HG02571 (cell line): ENCODE data around the gene CIZ1.

Source experiments
- ATAC-seq: cut with Tn5 transposase; IDR thresholded peaks from one replicate; pipeline ENCODE4 v1.9.1; 2021; ENCODE audit warnings: mild to moderate bottlenecking, moderate library complexity; ENCODE audit not compliant: unreplicated experiment

Gene CIZ1

DNA sequence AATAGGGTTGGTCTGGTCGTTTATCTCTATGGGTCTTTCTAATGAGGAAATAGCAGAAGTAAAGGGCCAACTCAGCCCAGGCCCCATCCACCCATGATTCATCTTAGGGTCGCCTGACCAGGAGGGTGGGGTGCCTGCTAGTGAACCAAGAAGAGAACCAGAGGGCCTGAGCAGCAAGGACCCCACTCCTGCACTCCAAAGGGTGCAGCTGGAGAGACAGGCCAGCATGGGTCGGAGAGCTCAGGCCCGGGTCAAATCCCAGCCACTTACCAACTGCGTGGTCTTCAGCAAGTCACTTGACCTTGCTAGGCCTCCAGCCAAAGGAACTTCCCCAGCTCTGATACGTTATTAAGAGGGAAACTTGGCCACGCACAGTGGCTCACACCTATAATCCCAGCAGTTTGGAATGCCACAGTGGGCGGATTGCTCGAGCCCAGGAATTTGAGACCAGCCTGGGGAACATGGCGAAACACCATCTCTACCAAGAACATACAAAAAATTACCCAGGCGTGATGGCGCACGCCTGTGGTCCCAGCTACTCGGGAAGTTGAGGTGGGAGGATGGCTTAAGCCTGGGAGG is 27.0 kb downstream of the CIZ1 start:
- ATAC-seq, result no peak

DNA sequence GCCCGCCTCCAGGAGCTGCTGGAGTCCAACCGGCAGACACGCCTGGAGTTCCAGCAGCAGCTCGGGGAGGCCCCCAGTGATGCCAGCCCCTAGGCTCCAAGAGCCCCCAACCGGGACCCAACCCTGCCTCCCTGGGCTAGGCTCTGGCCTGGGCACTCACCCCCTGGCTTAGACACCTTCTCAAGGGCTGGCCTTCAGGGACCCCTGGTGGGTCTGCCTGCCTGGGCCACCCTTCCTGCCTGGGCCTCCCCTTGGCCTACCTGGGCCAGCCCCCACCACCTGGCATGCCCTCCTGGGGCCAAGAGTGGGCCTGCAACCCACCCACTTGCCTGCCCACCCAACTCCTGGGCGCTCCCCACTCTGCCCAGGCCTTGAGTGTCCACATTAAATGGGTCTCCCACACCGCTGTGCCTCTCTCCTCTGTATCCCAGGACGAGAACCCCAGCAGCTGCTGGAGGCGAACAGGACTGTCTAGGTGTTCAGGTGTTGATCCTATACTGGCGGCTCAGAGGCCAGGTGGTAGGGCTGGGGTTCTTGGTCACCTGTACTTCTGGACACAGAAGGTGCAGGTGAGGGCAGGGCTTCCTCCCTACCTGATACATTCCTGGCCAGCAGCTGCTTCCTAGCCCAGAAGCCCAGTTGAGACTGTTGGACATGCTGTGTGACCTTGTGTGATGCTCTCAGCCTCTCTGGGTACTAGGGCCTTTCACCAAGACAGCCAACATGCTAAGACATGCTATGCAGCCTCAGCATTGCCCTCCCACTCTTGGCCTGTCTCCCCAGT is 27.7 kb downstream of the CIZ1 start:
- no peak for ATAC-seq

DNA sequence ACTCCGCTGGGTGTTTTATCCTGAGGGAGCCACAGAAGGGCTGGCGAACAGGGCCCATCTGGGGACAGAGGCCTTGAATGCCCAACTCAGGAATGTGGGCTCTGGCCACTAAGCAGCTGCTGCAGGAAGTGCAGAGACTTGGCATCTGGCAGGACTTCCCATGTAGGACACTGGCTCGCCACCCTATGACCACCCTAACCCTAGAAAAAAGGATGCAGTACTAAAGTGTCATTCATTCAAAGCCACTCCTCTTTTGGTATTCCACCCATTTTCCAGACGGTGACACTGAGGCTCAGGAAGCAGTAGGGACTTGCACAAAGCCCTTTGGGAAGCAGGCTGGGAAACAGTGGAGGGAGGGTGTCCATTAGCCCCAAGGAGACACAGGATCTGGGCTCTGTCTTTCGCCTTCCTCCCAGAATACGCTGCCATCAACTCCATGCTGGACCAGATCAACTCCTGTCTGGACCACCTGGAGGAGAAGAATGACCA is 28.3 kb downstream of the CIZ1 start:
- no peak for ATAC-seq

DNA sequence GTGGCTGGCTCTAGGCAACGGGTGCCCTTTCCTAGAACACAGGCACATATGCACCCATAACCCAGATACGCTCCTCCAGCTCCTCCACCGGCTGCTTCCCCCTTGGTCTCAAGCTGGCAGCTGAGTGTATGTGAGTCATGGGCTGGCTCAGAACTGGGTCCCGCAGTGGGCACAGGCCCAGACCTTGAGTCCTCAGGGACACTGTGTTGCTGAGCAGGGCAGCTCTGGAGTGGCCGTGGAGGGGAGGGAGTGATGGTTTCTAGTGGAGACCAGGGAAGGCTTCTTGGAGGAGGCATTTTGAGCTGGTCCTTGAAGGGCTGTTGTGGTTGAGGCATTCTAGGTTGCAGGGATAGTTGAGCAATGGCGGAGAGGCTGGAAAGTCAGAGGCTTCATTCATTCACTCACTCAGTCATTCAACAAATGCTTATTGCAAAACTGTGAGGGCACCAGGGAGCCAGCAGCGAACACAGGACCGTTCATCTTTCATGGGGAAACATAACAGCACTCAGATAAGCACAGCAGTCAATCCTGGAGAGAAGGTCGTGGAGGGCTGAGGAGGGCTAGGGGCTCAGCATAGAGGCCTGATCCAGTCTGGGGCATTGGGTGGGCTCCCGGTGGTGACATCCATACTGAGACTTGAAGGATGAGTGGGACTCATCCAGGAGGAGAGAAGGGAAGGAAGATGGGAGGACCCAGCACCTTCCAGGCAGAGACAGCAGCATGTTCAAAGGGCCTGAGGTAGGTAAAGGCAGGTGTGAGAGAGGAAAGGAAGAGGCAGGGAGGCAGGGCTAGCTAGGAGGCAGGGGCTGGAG is 29.0 kb downstream of the CIZ1 start:
- ATAC-seq, result no peak

DNA sequence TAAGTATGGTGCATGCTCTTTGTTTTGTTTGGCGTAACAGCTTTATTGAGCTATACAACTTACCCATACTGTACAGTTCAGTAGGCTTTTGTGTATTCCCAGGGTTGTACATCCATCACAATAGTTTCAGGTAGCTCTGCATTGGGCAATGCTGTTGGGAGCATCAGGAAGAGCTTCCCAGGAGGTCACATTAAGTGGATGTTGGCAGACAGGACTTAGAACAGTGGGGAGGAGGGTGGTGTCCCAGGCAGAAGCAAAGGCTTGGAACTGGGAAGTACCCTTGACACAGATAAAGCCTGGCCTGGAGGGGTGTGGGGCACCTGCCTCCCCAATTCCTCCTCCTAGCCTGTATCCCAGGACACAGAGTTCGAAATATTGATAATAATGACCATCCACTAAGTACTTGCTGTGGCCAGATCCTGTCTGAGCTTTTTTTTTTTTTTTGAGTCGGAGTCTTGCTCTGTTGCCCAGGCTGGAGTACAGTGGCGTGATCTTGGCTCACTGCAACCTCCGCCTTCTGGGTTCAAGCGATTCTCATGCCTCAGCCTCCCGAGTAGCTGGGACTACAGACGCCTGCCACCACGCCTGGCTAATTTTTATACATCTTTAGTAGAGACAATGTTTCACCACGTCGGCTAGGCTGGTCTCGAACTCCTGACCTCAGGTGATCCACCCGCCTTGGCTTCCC is 30.0 kb downstream of the CIZ1 start:
- ATAC-seq, result no peak

DNA sequence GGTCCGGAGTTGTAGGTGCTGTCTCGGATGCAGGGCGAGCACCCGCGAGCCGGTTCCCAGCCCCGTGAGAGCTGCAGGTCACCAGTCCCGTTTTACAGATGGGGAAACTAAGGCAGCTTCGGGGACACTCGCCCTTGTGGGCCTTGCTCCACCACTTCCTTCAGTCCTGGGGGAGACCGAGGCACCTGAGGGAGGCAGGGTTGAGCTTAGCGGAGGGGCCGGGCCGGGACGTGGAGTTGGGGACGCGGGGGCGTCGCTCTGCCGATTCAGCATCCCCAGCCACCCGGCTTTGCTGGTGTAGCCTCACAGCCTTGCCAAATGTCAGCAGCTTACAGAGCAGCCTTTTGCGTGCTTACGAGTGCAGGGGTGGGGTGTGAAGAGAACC is 30.8 kb downstream of the CIZ1 start:
- ATAC-seq, result peak; percentile 2

DNA sequence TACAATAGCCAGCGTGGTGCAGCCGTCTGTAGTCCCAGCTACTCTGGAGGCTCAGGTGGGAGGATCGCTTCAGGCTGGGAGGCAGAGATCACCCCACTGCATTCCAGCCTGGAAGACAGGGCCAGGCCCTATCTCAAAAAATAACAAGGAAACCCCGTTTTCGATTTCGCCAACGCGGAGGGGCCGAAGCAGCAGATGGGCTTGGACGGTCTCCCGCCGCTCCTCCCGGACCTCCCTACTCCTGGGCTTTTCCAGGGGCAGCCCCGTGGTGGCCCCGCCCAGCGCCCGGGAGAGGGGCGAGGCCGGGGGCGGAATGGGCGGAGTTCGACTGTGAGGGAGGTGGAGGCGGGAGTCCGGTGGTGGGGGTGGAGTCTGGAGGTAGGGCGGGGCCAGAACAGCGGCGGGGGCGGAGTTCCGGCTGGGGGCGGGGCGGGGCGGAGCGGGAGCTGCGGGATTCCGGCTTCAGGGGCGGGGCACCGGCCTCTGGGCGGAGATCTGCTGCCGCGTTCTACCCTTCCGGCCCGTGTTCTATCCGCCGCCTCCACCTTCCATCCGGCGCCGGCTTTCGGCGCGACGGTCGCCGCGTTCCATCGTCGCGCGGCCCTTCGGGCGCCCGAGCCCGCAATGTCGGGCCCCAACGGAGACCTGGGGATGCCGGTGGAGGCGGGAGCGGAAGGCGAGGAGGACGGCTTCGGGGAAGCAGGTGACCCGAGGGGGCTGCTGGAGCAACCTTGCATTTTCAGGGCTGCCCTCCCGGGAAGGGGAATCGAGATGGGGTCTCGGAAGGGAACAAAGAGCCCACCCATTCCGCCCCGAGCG is 31.4 kb downstream of the CIZ1 start, which contains the start of gene BBLN:
Gene BBLN, plus strand, starts transcription at position 482 of the 819 bp plus-strand sequence. Its CDS starts 143 bp downstream, at position 625.
- ATAC-seq, result peak; percentile 72

DNA sequence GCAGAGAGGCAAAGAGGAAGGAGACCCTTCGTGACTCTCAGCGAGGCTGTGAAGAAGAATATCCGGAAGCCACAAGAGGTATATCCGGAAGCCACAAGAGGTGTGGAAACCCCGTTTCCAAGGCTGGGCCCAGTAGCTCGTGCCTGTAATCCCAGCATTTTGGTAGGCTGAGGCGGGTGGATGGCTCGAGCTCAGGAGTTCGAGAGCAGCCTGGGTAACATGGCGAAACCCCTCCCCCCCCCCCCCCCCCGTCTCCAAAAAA is 31.9 kb downstream of the CIZ1 start:
- peak; percentile 3 for ATAC-seq

DNA sequence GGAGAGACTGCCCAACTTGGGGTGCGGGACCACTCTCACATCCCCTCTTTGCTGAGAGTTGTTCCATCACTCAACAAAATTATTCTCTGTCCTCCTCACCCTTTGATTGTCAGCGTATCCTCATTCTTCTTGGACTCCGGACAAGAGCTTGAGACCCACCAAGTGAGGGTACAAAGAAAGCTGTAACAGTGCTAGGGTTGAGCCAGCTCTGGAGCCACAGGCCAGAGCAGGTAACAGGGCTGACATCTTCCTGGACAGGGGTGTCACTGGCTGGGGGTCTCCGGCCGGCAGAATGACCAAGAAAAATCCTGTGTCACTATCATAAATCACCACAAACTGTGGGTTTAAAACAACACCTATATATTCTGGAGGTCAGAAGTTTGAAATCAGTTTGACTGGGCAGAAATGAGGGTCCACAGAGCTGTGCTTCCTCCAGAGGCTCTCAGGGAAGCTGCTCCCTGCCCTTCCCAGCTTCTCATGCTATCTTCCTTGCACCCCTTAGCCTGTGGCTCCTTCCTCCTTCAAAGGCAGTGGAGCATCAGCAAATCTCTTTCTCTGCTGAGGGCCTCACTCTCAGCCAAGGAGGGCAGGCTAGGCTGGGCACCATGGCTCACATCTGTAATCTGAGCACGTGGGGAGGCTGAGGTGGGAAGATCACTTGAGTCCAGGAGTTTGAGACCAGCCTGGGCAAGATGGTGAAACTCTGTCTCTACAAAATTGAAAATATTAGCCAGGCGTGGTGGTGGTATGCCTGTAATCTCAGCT is 35.5 kb downstream of the CIZ1 start:
- ATAC-seq, result no peak

DNA sequence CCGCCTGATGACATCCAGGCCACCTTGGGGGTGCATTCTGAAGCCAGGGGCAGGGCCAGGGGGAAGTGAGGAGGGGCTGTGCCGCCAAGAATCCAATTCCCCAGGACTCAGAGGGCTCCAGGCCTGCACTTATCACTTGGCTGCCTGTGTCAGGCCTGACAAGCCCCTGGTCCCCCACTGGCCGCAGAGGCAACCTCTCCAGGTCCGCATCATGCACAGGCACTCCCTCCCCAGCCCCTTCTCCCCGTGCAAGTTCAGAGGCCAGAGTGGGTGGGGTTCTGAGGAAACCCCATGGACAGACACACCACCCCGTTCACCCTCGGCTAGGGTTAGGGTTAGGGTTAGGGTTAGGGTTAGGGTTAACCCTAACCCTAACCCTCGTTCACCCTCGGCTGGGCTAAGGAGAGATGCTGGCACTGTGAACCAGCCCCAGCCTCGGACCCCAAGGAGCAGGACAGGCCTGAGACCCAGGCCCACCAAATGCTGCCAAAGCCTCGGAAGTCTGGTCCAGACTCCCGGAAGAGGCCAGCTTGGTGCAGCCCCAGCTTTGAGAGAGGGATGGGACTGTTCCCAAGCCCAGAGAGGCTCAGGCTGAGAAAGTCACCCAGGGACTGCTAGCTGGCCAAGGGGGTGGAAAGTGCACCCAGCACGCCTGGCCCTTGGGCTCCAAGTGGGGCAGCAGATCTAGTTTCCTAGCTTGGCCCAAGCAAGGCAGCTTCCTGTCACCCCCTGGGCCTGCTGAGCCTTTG is 37.3 kb downstream of the CIZ1 start:
- no peak for ATAC-seq

DNA sequence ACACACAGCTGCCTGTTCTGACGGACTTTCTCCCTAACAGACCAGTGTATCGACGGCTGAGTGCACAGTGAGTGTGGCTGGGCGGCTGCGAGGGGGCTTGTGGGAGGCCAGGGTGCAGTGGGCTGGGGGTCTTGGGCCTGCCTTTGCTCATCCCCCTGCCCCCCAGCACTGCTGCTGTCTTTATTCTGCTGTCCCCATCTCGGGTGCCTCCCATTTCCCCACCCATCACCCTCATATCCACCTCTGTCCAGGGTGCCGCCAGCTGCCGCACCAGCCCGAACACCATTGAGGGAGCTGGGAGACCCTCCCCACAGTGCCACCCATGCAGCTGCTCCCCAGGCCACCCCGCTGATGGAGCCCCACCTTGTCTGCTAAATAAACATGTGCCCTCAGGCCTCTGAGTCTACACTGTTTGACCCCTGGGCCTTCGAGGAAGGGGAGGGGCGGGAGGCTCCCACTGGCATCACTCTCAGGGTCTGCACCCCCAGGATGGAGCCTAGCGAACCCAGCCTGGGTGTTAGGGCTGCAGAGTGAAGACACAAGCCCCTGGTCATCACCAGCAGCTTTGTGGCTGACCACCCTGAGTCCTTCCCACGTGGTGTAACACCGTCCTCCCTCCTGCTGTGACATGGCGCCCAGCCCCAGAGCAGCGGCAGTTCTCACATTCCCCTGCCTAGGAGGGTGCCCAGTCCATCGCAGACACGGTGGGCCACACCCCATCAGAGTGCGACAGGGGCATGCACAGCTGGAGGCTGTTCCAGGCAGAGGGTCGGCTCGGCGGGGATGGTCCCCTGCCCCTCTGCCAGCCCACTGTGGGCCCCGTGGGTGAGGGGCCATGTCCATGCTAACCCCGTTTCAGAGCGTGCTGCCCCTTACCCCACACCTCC is 38.1 kb downstream of the CIZ1 start:
- no peak for ATAC-seq

DNA sequence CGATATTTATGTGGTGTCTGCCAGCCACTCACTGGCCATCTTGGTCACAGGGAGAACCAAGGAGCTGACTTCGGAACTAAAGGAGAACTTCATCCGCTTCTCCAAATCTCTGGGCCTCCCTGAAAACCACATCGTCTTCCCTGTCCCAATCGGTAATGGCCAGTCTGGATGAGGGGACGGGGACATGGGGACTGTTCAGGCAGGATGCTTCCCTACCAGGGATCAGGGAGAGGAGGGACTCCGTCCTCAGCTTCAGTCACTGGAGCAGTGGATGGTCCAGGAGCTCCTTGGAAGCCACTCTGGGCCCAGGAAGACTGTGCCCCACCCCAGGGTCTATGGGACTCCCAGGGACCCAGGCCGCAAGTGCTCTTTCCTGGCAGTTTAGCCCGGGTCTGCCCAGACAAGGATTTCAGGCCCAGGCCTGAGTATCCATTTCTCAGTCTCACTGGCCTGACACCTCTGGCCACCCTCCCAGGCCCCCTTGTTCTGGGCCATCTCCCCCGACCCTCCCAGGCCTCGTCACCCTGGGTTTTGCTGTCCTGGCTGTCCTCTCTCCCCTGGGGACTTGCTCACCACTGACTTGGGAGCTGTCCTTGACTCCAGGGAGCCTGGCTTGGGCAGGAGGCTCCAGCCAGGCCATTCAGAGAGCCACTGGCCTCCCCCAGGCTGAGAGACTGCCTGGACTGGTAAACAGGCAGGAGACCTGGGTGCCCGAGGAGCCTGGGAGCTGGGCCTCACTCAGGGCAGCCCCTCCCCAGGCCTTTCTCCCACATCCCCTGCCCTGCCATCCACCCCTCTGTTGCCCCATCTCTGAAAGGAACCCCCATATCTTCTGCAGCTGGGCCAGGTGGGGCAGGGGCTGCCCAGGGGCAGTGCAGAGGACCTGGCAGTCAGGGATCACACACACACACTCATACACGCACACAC is 39.0 kb downstream of the CIZ1 start:
- no peak for ATAC-seq

DNA sequence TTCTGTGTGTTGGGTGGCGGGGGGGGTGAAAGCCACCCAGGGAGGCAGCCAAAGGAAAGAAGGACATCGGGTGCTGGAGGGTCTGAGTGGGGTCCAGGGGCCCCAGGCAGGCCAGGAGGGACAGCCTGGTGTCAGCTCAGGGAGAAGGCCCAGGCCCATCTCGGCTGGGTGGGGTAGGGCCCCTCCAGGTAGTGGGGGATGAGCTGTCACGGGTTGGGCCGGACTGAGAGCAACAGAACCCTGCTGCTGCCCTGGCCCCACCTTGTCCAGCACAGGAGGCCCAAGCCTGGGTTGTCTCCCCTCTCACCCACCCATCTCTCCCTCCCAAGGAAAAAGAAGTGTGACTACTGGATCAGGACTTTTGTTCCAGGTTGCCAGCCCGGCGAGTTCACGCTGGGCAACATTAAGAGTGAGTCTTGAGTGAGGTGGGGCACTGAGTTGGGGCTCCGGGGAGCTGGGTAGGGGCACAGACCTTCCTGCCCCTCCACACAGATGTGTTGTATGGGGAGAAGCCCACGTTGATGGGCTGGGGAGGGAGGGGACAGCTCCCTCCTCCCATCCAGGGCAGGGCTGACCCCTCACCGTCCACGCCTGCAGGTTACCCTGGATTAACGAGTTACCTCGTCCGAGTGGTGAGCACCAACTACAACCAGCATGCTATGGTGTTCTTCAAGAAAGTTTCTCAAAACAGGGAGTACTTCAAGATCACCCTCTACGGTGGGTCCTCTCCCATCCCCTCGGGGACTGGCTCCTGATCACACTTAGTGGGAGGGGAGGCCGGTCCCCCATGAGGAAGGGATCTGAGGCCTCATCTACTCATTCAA is 39.9 kb downstream of the CIZ1 start:
- no peak for ATAC-seq

DNA sequence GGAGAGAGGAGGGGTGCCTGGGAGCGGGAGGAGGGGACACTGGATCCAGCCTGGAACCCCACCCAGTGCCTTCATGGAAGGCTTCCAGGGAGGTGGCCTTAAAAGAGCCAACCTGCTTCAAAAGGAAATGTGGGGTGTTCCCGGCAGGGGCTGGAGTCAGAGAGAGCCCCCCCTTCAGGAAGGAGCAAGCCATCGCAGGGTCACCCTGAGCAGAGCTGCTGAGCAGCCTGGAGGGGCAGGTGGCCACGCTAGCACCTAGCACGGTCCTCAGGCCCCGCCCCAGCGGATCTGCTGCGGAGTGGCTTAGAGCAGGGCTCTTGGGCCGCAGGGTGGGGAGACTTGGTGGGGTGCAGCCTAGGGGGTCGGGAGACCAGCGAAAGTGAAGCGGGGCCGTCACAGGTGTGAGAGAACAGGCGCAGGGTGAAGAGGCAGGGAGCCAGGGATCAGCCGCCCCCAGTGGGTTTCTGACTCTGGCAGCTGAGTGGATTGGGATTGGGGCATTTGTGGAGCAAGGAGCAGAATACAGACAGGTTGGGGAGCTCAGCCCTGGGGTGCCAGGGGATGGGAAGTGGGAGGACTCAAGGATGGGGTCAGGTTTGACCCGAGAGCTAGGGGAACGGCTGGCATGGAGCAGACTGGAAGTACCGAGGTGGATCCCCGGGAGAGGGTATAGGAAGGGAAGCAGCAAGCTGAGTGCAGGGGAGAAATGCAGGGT is 40.6 kb downstream of the CIZ1 start:
- no peak for ATAC-seq

DNA sequence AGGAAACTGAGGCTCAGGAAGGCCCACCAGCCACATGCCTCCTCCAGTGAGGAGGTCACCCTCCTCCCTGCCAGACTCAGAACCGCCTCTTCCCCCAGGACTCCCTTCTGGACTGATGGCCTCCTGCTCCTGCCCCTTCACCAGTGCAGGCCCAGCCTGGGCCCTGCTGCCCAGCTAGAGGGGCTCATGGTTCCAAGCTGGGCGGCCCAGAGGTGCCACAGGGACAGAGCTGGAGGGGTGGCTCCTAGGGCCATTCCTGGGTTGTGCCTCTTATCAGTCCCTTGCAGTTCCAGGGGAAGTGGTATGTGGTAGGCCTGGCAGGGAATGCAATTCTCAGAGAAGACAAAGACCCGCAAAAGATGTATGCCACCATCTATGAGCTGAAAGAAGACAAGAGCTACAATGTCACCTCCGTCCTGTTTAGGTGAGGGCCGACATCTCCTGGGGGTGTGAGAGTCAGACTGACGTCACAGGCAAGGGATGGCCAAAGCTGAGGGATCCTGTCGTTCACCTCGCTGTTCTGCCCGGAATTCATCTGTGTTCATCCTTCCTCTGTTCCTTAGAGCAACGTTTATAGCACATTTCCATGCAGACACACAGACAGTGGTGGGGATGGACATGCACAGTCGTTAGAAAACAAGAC is 41.3 kb downstream of the CIZ1 start:
- no peak for ATAC-seq
